ENCODE data around the gene EN2.
A peak's percentile ranks its signal among the peaks of the same experiment; 100 is the strongest.

EN2 gene

DNA sequence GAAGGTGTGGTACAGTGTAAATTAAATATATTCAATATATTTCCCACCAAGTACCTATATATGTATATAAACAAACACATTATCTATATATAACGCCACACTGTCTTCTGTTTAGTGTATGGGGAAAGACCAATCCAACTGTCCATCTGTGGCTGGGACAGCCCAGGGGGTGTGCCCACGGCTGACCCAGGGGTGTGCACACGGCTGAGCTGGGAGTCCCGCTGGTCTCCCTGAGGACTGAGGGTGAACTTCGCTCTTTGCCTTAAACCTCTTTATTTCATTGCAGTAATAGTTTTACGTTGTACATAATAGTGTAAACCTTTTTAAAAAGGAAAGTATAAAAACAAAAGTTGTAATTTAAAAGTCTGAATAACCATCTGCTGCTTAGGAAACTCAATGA lies 6.3 kb downstream of the EN2 start:
- no peak for DNase-seq
- ATAC-seq, result no peak

DNA sequence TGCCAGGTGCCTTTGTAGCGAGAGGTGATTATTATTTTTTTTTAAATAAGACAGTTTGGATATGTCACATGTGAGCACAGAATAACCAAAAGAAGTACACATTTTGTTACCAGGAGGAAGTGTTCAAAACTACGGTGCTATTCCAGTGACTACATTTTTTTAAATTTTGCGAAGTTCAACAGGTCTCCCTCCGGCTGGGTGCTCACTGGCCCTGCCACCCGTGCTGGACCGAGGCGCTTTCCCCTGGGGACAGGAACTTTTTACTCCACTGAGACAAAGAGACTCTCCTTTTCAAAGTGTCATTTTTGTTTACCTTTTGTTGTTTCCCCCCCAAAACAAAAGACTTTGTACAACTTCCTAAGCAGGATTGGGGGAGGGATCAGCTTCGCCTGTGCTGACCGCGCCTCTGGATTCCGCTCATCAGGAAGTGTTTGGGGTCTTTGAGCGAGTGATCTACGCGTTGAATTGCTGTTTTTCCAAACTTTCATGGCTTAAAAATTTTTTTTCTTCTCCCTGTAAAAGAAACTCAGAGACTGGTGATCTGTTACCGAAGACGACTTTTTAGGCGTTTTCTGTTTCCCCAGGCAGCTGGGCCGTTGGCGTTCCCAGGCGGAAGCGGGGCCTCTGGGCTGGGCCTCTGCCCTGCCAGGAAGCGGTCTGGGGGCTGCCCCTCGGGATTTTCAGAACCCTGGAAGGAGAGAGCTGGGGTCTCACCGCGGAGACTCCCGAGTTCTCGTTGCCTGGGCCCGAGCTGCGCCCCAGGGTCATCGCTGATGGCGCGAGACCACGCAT lies 7.2 kb downstream of the EN2 start:
- no peak for ATAC-seq
- DNase-seq, result no peak

DNA sequence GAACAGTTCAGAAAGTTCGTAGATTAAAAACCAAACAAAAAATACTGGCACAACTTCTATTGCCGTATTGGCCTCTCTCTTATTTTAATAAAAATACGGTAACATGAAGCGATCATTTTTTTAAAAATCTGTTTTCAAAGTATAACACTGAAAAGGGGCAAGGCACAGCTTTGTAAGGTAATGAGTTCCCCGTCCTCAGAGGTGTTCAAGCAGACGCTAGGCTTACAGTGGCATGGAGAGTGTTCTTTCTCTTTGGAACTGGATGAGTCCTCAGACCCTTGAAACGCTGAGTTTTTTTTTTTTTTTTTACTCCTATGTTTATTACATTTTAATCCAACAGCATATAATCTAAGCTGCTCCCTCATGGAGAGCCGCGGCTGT lies 7.8 kb downstream of the EN2 start:
- no peak for ATAC-seq

DNA sequence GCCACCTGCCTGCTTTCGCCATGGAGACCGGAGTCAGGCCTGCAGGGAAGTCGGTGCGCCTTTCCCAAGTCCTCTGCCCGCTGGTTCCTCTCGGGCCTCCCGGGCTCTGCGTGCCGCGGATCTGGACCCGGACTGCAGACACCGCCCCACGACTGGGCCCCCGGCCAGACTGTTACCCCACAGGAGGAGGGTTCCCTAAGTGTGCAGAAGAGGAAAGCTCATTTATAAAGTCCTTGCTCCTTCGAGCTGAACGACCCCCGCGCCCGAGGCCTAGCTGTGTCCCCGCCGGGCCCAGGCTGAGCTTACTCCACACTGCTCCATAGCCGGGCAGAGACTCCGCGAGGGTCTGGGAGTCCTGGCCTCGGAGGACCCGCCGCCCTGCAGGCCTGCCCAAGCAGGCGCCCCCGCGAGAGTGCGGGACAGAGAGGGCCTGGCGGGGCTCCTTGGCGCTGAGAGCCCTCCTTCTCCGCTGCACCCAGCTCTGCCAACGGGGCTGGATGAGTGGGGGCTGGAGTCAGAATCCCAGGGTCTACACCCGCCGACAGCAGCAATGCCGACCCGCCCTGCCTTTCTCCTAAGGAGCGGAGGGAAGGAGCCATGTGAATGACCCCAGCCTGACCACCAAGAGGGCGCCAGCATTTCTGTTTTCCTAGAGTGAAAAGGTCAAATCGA lies 8.3 kb downstream of the EN2 start:
- ATAC-seq (no peak), DNase-seq (no peak)

More for the DNA sequence above, 7.8 kb downstream of the EN2 start:
- DNase-seq, result no peak

DNA sequence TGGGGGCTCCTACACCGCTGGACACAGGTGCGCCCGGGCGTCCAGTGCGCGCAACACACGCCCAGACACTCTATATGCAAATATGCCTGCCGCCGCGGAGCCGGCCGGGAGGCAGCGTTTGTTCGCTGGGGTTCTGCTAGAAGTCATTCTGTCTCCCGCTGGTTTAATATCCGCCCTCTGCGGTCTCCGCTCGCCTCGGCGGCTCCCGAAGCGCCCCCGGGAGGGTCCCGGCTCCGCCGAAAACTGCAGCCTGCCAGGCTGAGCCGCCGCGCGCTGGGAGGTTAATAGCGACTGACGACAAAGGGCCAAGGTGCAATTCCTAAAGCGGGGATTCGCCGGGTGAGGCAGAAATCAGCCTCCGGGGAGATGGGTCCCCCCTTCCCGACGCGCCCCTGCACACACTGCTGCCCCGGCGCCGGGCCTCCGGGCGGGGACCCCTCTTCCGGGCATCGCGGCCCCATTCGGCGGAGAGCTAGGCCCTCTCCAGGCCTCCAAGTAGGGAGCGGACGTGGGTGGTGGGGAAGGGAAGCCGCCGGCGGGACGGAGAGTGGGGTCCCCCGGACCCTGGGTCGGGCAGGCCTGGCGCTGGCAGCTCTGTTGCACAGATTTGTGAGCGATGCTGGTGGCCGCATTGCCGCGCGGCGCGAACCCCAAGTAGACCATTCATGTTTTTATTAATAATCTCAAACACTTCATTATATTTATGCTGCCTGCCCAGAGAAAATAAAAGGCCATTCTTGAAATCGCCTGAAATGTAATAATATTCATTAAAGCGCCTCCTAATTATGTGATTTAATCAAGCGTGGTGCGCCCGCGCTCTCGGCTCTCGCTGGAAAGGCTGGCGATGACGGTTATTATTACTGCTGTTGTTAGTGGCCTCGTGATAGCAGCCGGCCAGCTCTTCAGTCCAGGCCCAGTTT lies 9.1 kb downstream of the EN2 start:
- DNase-seq, result peak; percentile 70
- ATAC-seq, result peak; percentile 70

DNA sequence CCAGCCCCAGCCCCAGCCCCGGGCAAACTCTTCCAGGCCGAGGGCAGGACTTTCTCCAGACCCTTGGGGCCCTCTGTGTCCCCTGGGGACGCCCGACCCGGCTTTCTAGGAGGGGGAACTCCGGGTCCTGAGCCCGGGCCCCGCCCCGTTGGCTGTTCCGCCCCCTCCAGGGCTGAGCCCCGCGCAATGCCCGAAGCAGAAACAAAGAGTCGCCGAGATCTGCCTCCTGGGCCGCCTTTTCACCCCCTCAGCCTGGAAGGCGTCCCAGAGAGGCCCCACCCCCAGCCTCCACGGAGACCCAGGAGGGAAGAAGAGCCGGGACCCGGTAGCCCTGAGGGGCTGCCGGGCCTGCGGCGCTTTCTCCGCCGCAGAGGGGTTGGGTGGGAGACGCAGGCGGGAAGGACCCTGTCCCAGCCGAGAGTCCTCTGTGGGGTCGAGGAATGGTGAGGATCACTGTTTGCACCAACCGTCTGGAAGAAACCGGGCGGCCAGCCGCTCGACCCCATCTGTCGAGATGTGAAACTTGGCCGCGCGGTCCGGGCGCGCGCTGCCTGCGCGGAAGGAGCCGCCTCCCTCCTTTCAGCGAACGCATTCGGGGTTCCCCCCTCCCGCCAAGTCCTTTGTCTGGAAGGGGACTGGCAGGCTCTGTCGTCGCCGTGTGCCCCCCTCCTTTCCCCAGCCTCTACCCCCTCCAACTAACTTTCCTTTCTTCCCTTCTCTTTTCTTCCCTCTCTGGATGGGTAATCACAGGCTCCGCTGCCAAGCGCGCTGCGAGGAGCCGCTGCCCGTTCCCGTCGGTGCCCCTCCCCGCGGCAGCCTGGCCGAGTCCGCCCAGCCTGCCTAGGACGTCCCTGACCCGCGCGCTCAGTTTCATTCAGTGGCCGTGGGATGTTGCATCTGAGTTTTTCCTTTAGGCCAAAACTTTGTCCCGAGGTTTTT lies 10.2 kb downstream of the EN2 start:
- DNase-seq, result no peak
- ATAC-seq, result no peak

DNA sequence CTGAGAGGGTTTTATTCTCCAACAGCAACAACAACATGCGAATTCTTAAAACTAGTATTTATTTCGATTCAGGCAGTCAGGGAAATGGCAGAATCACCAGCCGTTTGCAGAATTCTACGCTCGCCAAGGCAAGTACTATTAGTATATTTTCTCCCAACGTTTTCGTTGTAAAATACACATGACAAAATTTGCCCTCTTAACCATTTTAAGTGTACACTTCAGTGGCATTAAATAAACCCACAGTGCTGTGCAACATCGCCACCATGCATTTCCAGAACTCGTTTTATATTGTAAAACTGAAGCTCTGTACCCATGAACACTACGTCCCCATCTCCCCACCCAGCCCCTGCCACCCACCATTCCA lies 10.8 kb downstream of the EN2 start:
- DNase-seq, result no peak
- no peak for ATAC-seq

DNA sequence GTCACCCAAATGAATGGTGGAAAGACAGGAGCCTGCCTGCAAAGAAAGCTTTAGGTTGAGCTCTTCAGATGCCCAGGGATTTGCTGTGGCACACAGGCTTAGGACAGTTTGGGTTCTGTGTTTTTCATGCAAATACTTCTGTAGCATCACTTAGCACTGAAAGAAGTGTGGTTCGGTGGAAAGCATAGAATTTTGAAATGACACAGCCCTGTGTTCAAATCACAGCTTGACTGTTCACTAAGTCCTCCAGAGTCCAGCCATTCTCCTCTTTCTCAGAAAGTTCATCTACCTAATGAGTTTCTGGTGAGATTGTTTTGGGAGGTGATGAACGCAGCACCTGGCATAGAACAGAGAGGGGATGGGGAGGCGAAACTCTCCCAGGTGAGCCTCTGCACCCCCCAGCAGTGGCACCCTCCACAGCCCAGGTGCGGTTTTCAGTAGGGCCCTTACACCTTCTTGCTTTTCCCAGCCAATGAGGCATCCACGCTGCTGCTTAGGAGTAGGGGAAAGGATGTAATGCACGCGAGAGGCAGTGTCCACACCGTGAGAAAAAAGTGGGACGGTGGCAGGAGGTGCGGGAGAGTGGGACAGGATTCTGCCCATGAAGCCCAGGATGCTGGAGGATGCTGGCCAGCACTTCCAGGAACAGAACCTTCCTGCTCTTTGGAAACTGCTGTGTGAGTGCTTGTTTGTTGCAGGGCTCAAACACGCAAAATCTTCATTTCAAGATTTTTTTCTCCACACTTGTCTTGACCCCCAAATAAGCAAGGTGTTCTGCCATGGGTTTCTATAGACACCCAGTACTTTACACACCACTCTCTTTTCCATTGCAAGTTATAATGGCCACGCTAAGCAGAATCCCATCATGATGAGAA lies 11.6 kb downstream of the EN2 start:
- ATAC-seq (no peak), DNase-seq (no peak)

DNA sequence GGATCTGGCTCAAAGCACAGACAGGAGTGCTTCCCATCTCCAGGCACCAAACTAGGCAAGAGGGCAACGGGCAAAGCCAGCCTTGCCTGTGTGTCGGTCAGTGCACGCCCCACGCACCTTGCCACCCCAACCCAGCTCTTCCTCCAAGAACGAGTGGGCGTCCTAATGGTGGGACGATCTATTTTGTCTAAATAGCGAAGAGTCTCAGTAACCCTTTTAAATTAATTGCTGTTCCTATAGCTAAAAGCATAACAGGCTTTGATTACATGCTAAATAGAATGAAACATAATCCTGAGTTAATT lies 12.2 kb downstream of the EN2 start:
- ATAC-seq, result no peak
- DNase-seq, result no peak

DNA sequence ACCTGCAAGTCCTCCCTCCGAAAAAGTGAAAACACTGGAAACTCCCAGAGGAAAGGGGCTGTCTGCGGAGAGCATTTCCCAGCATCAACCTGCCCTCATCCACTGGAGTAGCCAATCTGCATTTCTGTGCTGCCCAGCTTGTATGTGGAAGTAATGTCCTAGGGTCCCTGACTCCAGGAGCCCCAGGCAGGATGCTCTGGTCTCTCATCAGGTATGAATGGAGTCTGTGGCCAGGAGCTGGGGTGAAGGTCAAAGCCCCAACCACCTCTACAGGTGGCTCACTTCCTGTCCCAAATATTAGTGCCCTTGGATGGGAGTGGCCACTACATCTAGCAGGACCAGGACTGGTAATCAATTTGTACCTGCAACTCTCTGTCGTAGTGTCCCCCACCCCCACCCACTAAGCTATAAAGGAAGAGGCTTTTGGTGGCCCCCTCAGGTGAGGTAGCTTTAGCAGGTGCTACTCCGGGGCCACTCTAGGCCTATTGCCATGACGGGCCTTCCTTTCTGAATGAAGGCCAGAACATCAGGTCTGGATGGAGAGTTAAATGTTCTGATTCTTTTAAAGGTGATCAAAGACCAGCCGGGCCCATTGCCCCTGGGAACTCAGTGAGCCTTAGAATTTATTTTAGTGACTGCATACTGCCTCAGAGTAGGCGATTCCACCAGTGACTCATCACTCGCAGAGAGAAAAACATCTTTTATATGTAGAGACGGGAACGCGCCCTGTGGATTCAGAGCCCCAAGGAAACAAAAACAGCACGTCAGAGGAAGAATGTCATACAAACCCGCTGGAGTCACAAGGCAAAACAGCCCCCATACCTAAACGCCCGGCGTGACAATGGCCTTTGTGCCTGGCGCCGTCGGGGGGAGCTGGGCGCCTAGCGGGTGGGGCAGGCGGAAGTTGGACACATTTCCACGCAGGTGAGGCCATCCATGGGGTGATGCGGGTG lies 13.0 kb downstream of the EN2 start:
- no peak for ATAC-seq
- no peak for DNase-seq

DNA sequence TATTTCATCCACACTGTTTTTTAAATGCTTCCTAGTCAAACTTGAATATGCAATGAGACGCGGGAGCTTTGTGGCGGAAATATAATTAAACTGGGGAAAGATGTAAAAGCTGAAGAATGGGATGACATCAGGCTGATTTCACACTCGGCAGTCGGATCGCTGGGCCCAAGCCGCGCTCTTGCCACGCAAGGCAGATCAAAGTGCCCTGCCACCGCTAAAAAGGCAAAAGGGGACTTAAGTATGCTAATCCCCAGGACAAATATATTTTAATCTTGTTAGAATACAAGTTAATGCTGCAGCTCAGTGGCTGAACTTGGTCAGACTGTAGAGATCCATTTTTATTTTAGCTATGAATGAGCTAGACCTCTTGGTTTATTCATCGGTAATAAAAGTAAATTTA lies 13.8 kb downstream of the EN2 start:
- ATAC-seq, result no peak

DNA sequence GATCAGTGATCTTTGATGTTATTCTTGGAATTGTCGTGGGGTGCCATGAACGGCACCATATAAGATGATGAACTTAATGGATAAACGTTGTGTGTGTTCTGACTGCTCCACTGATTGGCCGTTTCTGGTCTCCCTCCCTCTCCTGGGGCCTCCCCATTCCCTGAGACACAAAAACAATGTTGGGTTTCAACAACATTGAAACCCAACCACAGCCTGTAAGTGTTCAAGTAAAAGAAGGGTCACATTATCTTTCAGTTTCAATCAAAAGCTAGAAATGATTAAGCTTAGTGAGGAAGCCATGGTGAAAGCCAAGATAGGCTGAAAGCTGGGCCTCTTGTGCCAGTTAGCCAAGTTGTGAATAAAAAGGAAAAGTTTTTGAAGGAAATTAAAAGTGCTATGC lies 19.5 kb downstream of the EN2 start:
- ATAC-seq (peak; percentile 43), DNase-seq (no peak)

More for the DNA sequence above, 13.8 kb downstream of the EN2 start:
- no peak for DNase-seq

DNA sequence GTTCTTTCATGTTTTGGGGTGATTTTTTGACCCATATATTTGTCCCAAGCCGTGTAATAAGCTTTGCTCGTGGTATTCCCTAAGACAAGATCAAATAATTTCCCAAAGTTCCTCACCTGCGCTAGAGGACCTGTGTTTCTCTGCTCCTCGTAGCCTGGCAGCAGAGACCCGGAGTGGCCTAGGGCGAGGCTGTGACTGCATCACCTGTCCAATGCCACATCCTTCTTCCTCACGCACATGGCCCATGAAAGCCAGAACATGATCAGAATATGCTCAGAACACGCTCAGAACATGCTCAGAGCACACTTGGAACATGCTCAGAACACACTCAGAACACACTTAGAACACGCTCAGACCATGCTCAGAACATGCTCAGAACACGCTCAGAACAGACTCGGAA lies 23.8 kb downstream of the EN2 start:
- no peak for ATAC-seq
- no peak for DNase-seq

DNA sequence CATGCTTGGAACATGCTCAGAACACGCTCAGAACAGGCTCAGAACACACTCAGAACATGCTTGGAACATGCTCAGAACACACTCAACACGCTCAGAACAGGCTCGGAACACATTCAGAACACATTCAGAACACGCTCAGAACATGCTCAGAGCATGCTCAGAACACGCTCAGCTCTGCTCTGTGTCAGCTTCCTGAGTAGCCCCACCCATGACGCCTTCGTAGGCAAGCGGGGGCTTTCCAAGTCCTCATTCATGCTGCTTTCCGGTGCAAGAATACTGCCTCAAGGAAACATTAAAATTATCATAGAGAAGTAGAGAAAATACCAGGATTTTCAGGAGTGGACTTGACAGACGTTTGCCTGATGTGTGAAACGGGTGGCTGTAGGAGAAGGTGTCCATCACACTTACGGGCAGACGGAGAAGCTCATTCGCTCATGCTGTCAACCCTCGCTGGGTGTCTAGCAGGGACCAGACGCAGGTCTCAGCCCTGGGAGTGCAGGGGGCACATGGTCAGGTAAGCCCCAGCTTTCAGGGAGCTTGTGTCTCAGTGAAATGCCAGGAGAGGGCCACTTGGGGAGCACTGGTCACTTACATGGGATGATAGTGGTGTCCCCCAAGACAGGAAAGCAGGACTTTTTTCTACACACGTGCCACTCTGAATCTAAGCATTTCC lies 24.7 kb downstream of the EN2 start:
- ATAC-seq (no peak), DNase-seq (no peak)

DNA sequence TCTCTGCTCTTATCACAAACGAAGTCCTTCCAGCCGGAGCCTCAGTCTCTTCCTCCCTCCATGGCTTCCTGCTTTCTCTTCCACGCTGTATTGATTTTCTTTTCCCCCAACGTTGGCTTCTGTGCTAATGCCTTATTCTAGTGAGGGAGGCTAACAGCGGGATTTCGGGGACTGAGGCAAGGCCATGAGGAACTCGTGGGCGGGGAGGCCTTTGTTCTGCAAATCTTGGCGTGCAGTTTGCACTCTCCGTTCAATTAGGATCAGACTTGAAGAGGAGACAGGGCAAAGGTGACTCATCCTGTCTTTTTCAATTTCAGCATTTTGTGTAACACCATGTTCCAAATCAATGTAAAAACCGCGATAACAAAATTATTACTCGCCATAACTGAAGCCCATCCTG lies 25.3 kb downstream of the EN2 start:
- ATAC-seq (no peak), DNase-seq (no peak)

DNA sequence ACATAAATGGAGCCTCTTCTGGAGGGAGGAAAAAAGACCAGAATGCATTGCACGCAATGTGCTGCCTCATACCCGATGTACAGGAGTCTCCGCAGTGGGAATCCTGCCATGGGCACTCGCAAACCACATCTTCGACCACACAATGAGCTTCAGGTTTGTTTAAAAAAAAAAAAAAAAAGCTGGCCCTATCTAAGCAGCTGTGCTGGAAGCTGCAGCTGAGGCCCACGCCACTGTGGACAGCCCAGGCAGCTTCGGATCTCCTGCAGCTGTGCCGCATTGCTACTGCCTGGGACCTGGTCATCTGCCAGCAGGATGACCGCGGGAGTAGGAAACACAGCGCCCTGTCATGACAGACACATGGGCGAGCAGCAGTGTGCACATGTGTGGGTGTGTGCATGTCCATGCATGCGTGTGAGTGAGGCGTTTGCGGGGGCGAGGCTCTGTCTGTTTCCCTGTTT lies 26.0 kb downstream of the EN2 start:
- ATAC-seq, result no peak
- no peak for DNase-seq

DNA sequence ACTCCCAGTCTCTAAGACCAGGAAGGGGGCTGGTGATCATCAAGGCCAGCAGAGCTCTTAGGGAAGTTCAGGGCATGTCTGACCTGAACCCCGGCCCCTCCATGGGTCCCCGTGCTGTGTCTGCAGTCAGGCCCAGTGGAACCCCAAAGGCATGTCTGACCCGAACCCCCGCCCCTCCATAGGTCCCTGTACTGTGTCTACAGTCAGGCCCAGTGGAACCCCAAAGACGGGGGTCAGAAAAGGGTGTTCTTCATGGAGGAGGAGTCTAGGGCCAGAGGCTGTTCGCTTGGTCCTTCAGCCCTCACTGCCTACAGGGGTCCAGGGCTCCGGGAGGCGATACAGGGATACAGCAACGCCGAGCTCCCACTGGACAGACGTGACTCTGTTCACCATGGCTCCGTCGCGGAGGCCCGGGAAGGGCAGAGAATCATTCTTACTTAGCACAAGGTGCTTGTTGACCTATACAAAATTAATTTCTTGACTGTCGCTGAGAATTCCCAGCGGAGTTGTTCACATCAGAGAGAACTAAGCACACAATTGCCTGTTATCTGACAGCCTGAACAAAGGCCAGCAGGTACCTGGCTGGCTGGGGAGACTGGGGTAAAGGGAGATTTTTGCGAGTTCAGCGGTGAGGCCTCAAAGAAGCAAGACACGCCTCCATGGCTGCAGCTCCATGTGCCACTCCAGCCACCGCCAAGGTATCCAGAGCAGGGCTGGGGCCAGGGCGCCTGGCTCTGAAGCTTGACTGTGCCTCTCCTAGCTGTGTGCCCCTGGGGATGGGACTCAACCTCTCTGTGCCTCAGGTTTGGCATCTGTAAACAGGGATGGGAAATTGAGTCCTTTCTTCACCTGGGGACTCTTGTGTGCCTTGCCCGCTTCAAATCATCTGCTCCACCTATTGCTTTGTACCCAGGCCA lies 26.8 kb downstream of the EN2 start:
- DNase-seq (no peak), ATAC-seq (no peak)
